ENCODE results near the gene SORCS2.

Gene SORCS2

GRCh38 chr4:7224878-7225533 is 32.7 kb downstream of the SORCS2 start:
- no peak for FAIRE-seq

- FAIRE-seq = no peak
Measured at GRCh38 chr4:7226439-7226838, 34.1 kb downstream of the SORCS2 start.

- no peak for FAIRE-seq
Measured at GRCh38 chr4:7227008-7227407, 34.7 kb downstream of the SORCS2 start.

GRCh38 chr4:7228734-7229133 is 36.4 kb downstream of the SORCS2 start:
- FAIRE-seq = no peak

- no peak for FAIRE-seq
Measured at GRCh38 chr4:7232061-7232650, 39.8 kb downstream of the SORCS2 start.

- no peak for FAIRE-seq
Measured at GRCh38 chr4:7233006-7233580, 40.8 kb downstream of the SORCS2 start.

- no peak for FAIRE-seq
Measured at GRCh38 chr4:7233601-7234000, 41.3 kb downstream of the SORCS2 start.

- no peak for FAIRE-seq
Measured at GRCh38 chr4:7234355-7235029, 42.2 kb downstream of the SORCS2 start.

- FAIRE-seq = no peak
Measured at GRCh38 chr4:7235030-7235380, 42.7 kb downstream of the SORCS2 start.

- FAIRE-seq = no peak
Measured at GRCh38 chr4:7236847-7237246, 44.5 kb downstream of the SORCS2 start.

GRCh38 chr4:7237873-7238272 is 45.5 kb downstream of the SORCS2 start:
- no peak for FAIRE-seq

GRCh38 chr4:7238300-7238960 is 46.1 kb downstream of the SORCS2 start:
- FAIRE-seq = no peak

- no peak for FAIRE-seq
Measured at GRCh38 chr4:7239101-7239820, 46.9 kb downstream of the SORCS2 start.

- FAIRE-seq = no peak
Measured at GRCh38 chr4:7239844-7240243, 47.5 kb downstream of the SORCS2 start.

GRCh38 chr4:7240306-7240705 is 48.0 kb downstream of the SORCS2 start:
- no peak for FAIRE-seq

- FAIRE-seq = no peak
Measured at GRCh38 chr4:7241597-7242125, 49.3 kb downstream of the SORCS2 start.

GRCh38 chr4:7242766-7243165 is 50.4 kb downstream of the SORCS2 start:
- FAIRE-seq = no peak

- FAIRE-seq = no peak
Measured at GRCh38 chr4:7243609-7244330, 51.4 kb downstream of the SORCS2 start.

- FAIRE-seq = no peak
Measured at GRCh38 chr4:7244331-7244665, 52.0 kb downstream of the SORCS2 start.

- FAIRE-seq = no peak
Measured at GRCh38 chr4:7244751-7245320, 52.5 kb downstream of the SORCS2 start.

GRCh38 chr4:7247521-7247920 is 55.2 kb downstream of the SORCS2 start:
- no peak for FAIRE-seq

- FAIRE-seq = no peak
Measured at GRCh38 chr4:7247946-7248345, 55.6 kb downstream of the SORCS2 start.
